HepG2 (cell line): Measurements from ENCODE around the gene RGS14. TPM values are rescaled to one million over a fixed set of nuclear protein-coding genes. Genes with fewer than 3 reads are reported as not detected.

Experiments used
- CC2D1A ChIP-seq: sonication (generic); formaldehyde crosslinking; IDR thresholded peaks from 2 replicates; pipeline ENCODE4 v1.8.1; 2023; ENCODE audit warnings: mild to moderate bottlenecking, missing genetic modification reagents
- CREB1 ChIP-seq, 2 experiments: fragments of 450-650 bp in 1 of 2; IDR thresholded peaks; 2 replicates each; pipeline ENCODE4 v1.6.1; 2016 to 2017; ENCODE audit warnings: control low read depth in 1 of 2, mild to moderate bottlenecking in 1 of 2, missing compliant biosample characterization in 1 of 2, missing genetic modification characterization in 1 of 2
- HOXD1 ChIP-seq: sonication (generic); formaldehyde crosslinking; IDR thresholded peaks from 2 replicates; pipeline ENCODE4 v1.5.0; 2020; ENCODE audit warnings: missing genetic modification reagents
- MEIS1 ChIP-seq: sonication (generic); formaldehyde crosslinking; IDR thresholded peaks from 2 replicates; pipeline ENCODE4 v1.9.0; 2021; ENCODE audit warnings: mild to moderate bottlenecking, missing genetic modification reagents, moderate library complexity, borderline replicate concordance
- MXI1 ChIP-seq: IDR thresholded peaks from 3 replicates; pipeline ENCODE4 v1.6.1; 2012; ENCODE audit warnings: low read depth, low read length, inconsistent platforms, borderline replicate concordance
- MYC ChIP-seq: sonication (generic); formaldehyde crosslinking; IDR thresholded peaks from 2 replicates; pipeline ENCODE4 v1.9.0; 2021; ENCODE audit warnings: missing genetic modification reagents, borderline replicate concordance
- RFX5 ChIP-seq: IDR thresholded peaks from 2 replicates; pipeline ENCODE4 v1.6.1; 2011; ENCODE audit warnings: low read depth, low read length, improper control_type of control experiment
- TCF7L2 ChIP-seq: IDR thresholded peaks from 2 replicates; pipeline ENCODE4 v1.6.1; 2011; ENCODE audit warnings: mild to moderate bottlenecking, low read depth, low read length, moderate library complexity
- ZFX ChIP-seq: sonication (generic); formaldehyde crosslinking; IDR thresholded peaks from 2 replicates; pipeline ENCODE4 v1.4.0; 2020; ENCODE audit warnings: mild to moderate bottlenecking, low read depth, missing genetic modification reagents, moderate library complexity
- ZNF281 ChIP-seq: sonication (generic); formaldehyde crosslinking; IDR thresholded peaks from 2 replicates; pipeline ENCODE4 v1.4.0; 2020; ENCODE audit warnings: missing genetic modification reagents, borderline replicate concordance
- polyA plus RNA-seq, 8 experiments: library from polyadenylated mRNA; depleted of rRNA in 3 of 8; stranded (reverse) in 7 of 8; unstranded in 1 of 8; fragments of >200 nt; fragmentation: Illumina TruSeq in 4 of 8; extraction: Trizol in 4 of 8; gene quantifications; 2 replicates each; pipeline versions ENCODE4 v1.2.1 to v1.2.3, GENCODE V29; 2011 to 2016; ENCODE audit warnings: low read depth in 4 of 8, missing spikeins in 1 of 8, mixed read lengths in 1 of 8; ENCODE audit not compliant: insufficient read depth in 1 of 8
- total RNA-seq, 5 experiments: library from RNA; depleted of rRNA; stranded (reverse); fragments of >200 nt; fragmentation: Illumina TruSeq; extraction: Trizol; gene quantifications; 2 replicates each; pipeline ENCODE4 v1.2.3, GENCODE V29; 2016; ENCODE audit warnings: low read depth in 1 of 5
- TF ChIP-seq, protein P1 (sequence below): sonication (generic); formaldehyde crosslinking; IDR thresholded peaks from 2 replicates; pipeline ENCODE4 v1.5.0; 2020; ENCODE audit warnings: missing genetic modification reagents, mild to moderate bottlenecking, borderline replicate concordance
- TF ChIP-seq, protein P2 (sequence below): IDR thresholded peaks from 2 replicates; pipeline ENCODE4 v1.6.1; 2016; ENCODE audit warnings: mild to moderate bottlenecking
- TF ChIP-seq, protein P3 (sequence below): sonication (generic); formaldehyde crosslinking; IDR thresholded peaks from 2 replicates; pipeline ENCODE4 v1.5.0; 2020; ENCODE audit warnings: mild to moderate bottlenecking, missing genetic modification reagents, moderate library complexity
- TF ChIP-seq, protein P4 (sequence below): sonication (generic); formaldehyde crosslinking; IDR thresholded peaks from 2 replicates; pipeline ENCODE4 v1.5.1; 2020; ENCODE audit warnings: mild to moderate bottlenecking, moderate library complexity, missing genetic modification reagents
- TF ChIP-seq, protein P5 (sequence below): sonication (generic); formaldehyde crosslinking; IDR thresholded peaks from 2 replicates; pipeline ENCODE4 v1.5.1; 2020; ENCODE audit warnings: mild to moderate bottlenecking, missing genetic modification reagents, moderate library complexity

The RGS14 gene
- total and polyA plus RNA-seq, 2 of the 13 experiments (the other 11 are each of a cell fraction or from before 2014, with no cell fraction given) = 11.1 to 17.2 TPM

DNA sequence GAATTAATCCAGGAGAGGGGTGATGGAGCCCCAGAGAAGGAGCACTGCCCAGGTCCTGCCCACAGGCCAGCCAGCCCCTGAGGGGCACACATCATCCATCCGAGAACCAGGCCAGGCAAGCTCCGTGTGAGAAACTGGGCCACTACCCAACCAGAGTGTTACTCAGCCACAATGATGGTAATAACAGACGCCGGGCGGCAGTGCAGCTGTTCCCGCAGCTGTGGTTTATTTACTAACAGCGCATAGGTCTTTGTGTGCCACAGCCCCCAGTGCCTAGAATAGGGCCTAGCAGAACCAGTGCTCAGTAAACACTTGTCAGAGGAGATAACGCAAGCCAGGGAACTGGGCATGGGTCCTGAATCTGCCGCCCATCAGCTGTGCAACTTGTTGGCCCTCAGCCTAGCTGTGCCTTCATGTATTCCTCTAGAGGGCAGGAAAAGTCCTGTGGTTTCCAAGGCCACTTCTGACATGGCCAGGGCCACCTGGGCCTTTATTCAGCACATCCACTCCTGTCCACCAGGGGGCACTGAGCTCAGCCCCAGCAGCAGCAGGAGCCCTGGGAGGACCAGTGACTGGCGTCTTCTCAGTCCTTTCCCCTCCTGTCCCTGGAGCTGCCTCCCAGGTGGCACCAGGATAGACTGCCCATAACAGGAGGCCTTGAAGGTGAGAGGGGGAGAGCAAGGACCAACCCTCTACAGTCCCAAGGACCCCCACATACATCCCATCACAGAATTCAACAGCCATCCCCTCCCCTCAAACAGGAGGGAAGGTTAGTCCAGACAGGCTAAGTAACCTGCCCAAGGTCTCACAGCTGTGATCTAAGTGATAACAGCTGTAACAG, 48.2 kb upstream of the RGS14 start (continued):
- TF ChIP-seq, protein P1, sequence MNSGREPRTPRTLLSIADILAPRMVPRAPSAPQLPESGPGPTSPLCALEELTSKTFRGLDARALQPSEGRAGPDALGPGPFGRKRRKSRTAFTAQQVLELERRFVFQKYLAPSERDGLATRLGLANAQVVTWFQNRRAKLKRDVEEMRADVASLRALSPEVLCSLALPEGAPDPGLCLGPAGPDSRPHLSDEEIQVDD (CRISPR knock-in tag) = no peak
- TF ChIP-seq RFX5 (no peak), MYC (CRISPR knock-in tag) (peak; percentile 25; the same call in 1 of the 2 replicates), CC2D1A (0 out of 2 replicates have a peak, but pooled peaks have one; percentile 49), ZNF281 (CRISPR knock-in tag) (no peak), TCF7L2 (no peak), HOXD1 (no peak), MEIS1 (CRISPR knock-in tag) (no peak), ZFX (CRISPR knock-in tag) (peak; percentile 54), CREB1 (IDR thresholded peaks at IDR 0.05) (no peak), CREB1 (CRISPR knock-in tag; IDR thresholded peaks at IDR 0.05) (no peak), MXI1 (peak; percentile 53; the same call in 1 of the 3 replicates)
- TF ChIP-seq, protein P2, sequence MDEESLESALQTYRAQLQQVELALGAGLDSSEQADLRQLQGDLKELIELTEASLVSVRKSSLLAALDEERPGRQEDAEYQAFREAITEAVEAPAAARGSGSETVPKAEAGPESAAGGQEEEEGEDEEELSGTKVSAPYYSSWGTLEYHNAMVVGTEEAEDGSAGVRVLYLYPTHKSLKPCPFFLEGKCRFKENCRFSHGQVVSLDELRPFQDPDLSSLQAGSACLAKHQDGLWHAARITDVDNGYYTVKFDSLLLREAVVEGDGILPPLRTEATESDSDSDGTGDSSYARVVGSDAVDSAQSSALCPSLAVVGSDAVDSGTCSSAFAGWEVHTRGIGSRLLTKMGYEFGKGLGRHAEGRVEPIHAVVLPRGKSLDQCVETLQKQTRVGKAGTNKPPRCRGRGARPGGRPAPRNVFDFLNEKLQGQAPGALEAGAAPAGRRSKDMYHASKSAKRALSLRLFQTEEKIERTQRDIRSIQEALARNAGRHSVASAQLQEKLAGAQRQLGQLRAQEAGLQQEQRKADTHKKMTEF (CRISPR knock-in tag) = no peak; the same call in 1 of the 2 replicates
- TF ChIP-seq, protein P3, sequence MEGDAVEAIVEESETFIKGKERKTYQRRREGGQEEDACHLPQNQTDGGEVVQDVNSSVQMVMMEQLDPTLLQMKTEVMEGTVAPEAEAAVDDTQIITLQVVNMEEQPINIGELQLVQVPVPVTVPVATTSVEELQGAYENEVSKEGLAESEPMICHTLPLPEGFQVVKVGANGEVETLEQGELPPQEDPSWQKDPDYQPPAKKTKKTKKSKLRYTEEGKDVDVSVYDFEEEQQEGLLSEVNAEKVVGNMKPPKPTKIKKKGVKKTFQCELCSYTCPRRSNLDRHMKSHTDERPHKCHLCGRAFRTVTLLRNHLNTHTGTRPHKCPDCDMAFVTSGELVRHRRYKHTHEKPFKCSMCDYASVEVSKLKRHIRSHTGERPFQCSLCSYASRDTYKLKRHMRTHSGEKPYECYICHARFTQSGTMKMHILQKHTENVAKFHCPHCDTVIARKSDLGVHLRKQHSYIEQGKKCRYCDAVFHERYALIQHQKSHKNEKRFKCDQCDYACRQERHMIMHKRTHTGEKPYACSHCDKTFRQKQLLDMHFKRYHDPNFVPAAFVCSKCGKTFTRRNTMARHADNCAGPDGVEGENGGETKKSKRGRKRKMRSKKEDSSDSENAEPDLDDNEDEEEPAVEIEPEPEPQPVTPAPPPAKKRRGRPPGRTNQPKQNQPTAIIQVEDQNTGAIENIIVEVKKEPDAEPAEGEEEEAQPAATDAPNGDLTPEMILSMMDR = peak; percentile 95
- TF ChIP-seq, protein P4, sequence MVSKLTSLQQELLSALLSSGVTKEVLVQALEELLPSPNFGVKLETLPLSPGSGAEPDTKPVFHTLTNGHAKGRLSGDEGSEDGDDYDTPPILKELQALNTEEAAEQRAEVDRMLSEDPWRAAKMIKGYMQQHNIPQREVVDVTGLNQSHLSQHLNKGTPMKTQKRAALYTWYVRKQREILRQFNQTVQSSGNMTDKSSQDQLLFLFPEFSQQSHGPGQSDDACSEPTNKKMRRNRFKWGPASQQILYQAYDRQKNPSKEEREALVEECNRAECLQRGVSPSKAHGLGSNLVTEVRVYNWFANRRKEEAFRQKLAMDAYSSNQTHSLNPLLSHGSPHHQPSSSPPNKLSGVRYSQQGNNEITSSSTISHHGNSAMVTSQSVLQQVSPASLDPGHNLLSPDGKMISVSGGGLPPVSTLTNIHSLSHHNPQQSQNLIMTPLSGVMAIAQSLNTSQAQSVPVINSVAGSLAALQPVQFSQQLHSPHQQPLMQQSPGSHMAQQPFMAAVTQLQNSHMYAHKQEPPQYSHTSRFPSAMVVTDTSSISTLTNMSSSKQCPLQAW (CRISPR knock-in tag) = no peak
- TF ChIP-seq, protein P5, sequence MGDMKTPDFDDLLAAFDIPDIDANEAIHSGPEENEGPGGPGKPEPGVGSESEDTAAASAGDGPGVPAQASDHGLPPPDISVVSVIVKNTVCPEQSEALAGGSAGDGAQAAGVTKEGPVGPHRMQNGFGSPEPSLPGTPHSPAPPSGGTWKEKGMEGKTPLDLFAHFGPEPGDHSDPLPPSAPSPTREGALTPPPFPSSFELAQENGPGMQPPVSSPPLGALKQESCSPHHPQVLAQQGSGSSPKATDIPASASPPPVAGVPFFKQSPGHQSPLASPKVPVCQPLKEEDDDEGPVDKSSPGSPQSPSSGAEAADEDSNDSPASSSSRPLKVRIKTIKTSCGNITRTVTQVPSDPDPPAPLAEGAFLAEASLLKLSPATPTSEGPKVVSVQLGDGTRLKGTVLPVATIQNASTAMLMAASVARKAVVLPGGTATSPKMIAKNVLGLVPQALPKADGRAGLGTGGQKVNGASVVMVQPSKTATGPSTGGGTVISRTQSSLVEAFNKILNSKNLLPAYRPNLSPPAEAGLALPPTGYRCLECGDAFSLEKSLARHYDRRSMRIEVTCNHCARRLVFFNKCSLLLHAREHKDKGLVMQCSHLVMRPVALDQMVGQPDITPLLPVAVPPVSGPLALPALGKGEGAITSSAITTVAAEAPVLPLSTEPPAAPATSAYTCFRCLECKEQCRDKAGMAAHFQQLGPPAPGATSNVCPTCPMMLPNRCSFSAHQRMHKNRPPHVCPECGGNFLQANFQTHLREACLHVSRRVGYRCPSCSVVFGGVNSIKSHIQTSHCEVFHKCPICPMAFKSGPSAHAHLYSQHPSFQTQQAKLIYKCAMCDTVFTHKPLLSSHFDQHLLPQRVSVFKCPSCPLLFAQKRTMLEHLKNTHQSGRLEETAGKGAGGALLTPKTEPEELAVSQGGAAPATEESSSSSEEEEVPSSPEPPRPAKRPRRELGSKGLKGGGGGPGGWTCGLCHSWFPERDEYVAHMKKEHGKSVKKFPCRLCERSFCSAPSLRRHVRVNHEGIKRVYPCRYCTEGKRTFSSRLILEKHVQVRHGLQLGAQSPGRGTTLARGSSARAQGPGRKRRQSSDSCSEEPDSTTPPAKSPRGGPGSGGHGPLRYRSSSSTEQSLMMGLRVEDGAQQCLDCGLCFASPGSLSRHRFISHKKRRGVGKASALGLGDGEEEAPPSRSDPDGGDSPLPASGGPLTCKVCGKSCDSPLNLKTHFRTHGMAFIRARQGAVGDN (CRISPR knock-in tag) = peak; percentile 58
